HG03378 (cell line): ENCODE results near the gene ZNF646.
"Not testable (repeated sequence)": the region's sequence is repeated elsewhere in the genome, so short reads cannot be mapped to it uniquely, and the experiment has no call there.

Experiments used
- ATAC-seq: cut with Tn5 transposase; IDR thresholded peaks from one replicate; pipeline ENCODE4 v1.9.1; 2021; ENCODE audit warnings: mild to moderate bottlenecking, moderate library complexity; ENCODE audit not compliant: unreplicated experiment

The ZNF646 gene

GRCh38 chr16:31083081-31083480 lies 8.9 kb downstream of the ZNF646 start:
- no peak for ATAC-seq

- no peak for ATAC-seq
Observed at GRCh38 chr16:31083556-31083955, 9.3 kb downstream of the ZNF646 start.

GRCh38 chr16:31083981-31084380 lies 9.8 kb downstream of the ZNF646 start:
- no peak for ATAC-seq

- ATAC-seq = no peak
Observed at GRCh38 chr16:31084584-31085302, 10.5 kb downstream of the ZNF646 start.

GRCh38 chr16:31085411-31085810 lies 11.2 kb downstream of the ZNF646 start:
- no peak for ATAC-seq

- no peak for ATAC-seq
Observed at GRCh38 chr16:31085873-31086628, 11.8 kb downstream of the ZNF646 start.

- no peak for ATAC-seq
Observed at GRCh38 chr16:31086629-31086906, 12.3 kb downstream of the ZNF646 start.

GRCh38 chr16:31087481-31087880 lies 13.3 kb downstream of the ZNF646 start:
- no peak for ATAC-seq

- ATAC-seq = no peak
Observed at GRCh38 chr16:31087971-31088370, 13.7 kb downstream of the ZNF646 start.

GRCh38 chr16:31088459-31089183 lies 14.4 kb downstream of the ZNF646 start, which contains the start of gene PRSS53:
PRSS53 (minus strand) TSS chr16:31088943; CDS start chr16:31088809, 134 bp downstream.
- ATAC-seq = no peak

GRCh38 chr16:31089199-31089598 lies 15.0 kb downstream of the ZNF646 start:
- ATAC-seq = no peak

GRCh38 chr16:31090540-31090939 lies 16.3 kb downstream of the ZNF646 start:
- no peak for ATAC-seq

GRCh38 chr16:31092330-31092729 lies 18.1 kb downstream of the ZNF646 start:
- ATAC-seq = no peak

- ATAC-seq = no peak
Observed at GRCh38 chr16:31093132-31093703, 19.0 kb downstream of the ZNF646 start.

- ATAC-seq = peak; percentile 5
Observed at GRCh38 chr16:31094088-31094423, 19.8 kb downstream of the ZNF646 start.

GRCh38 chr16:31094424-31095120 lies 20.4 kb downstream of the ZNF646 start, which contains the start of gene VKORC1:
VKORC1 (minus strand) TSS chr16:31094797; CDS start chr16:31094729, 68 bp downstream.
- ATAC-seq = peak; percentile 78

- no peak for ATAC-seq
Observed at GRCh38 chr16:31099860-31100638, 25.8 kb downstream of the ZNF646 start.

GRCh38 chr16:31100876-31101641 lies 26.8 kb downstream of the ZNF646 start:
- not testable (repeated sequence) for ATAC-seq

GRCh38 chr16:31105677-31106213 lies 31.5 kb downstream of the ZNF646 start:
- ATAC-seq = peak; percentile 46
